HG03103 (cell line): ENCODE measurements around the gene ADGRG1.

Experiments used
- ATAC-seq: cut with Tn5 transposase; IDR thresholded peaks from one replicate; pipeline ENCODE4 v1.9.1; 2021; ENCODE audit warnings: low read depth; ENCODE audit not compliant: unreplicated experiment

Gene ADGRG1

GRCh38 chr16:57694725-57695679 lies 66.6 kb downstream of the ADGRG1 start, which contains the start of gene DRC7:
Gene DRC7, plus strand, starts transcription at chr16:57694806. Its CDS starts 3,144 bp downstream, at chr16:57697950.
- ATAC-seq, result no peak

GRCh38 chr16:57695680-57696069 lies 67.2 kb downstream of the ADGRG1 start:
- ATAC-seq, result no peak

DNA sequence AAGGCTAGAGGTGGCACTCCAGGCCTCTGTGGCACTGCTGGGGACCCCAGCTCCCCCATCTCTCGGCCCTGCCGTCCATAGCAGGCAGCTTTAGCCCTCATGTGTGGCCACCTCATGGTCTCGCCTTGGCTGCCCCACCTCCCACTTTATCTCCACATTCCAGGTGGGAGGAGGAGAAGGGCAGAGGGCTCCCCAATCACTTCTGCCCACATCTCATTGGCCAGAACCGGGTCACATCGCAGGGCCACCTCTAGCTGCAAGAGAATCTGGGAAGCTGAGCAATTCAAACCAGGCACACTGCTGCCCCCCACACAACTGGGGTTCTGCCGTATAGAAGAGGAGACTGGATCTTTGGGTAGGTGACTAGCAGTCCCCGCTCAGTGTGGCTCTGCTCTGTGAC lies 67.8 kb downstream of the ADGRG1 start:
- ATAC-seq, result no peak

DNA sequence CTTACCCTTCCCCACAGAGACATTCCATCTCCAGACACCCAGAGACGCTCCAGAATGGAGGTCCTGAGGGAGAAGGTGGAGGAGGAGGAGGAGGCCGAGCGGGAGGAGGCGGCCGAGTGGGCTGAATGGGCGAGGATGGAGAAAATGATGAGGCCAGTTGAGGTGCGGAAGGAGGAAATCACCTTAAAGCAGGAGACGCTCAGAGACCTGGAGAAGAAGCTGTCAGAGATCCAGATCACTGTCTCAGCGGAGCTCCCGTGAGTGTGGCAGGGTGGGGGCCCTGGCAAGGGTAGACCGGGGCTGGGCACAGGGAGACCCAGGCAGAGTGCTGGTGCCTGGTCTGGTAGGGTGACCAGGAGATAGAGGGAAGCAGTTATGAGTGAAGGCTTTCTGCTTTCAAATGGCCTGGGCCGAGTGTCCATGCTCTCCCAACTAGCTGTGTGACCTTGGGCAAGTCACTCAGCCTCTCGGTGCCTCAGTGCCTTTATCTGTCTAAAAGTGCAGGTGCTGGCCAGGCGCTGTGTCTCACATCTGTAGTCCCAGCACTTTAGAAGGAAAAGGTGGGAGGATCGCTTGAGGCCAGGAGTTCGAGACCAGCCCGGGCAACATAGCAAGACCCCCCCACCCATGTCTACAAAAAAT lies 69.6 kb downstream of the ADGRG1 start:
- no peak for ATAC-seq

DNA sequence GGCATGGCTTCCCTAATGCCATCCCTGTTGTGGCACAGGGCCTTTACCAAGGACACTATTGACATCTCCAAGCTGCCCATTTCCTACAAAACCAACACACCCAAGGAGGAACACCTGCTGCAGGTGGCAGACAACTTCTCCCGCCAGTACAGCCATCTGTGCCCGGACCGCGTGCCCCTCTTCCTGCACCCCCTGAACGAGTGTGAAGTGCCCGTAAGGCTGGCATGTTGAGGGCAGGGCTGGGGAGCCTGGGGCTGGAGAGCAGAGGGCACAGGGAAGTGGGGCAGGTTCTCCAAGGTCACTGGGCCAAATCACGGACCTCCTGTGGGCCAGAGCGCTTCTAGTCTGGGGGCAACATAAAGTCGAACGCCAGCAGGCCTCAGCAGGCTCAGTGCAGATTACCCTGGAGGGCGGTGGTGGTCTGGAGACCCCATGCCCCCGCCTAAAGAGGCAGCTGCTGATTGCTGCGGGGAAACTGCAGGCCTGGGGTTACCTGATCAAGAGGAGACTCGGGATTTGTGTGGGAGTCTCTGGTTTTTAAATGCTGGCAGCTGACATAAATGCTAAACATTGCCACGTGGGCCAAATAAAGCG lies 70.5 kb downstream of the ADGRG1 start:
- ATAC-seq, result no peak

DNA sequence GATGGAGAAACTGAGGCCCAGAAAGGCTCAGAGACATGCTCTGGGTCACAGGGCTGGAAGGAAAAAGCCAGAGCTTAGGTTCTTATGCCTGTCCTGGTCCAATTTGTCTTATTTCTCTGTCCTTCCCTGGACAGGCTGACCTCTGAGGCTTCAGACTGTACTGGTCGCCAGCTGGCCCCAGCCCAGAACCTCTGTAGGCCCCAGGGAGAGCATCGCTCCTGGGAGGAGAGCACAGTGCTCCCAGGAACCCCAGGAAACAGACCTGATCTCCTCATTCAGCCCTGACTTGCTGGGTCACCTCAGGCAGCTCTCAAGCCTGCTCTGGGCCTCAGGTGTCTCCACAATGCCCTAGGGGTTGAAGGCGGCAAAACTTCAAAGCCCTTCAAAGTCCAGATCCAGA lies 71.1 kb downstream of the ADGRG1 start:
- ATAC-seq, result no peak

GRCh38 chr16:57699899-57700298 lies 71.5 kb downstream of the ADGRG1 start:
- ATAC-seq, result no peak

- no peak for ATAC-seq
These were observed 72.5 kb downstream of the ADGRG1 start for GRCh38 chr16:57700781-57701551.

DNA sequence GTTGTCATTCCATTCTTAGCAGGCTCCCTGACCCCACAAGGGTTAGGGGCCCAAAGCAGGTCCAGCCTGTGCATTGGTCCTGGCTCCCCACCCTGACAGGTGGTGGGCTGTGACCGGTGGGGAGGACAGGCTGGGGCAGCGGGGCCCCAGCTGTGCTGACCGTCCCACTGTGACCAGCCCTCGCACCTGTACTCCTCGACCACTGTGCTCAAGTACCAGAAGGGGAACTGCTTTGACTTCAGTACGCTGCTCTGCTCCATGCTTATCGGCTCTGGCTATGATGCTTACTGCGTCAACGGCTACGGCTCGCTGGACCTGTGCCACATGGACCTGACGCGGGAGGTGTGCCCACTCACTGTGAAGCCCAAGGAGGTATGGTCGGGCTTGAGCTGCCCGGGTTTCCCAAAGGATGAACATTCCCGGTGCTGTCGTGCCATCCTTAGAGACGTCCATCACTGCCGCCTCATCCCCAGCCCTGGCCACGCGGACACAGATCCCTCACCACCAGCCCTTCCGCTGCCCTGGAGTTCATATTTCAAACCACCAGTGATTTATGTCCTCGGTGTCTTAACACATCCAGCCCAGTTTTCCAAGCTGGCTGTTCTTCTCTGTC lies 73.4 kb downstream of the ADGRG1 start:
- ATAC-seq, result no peak

DNA sequence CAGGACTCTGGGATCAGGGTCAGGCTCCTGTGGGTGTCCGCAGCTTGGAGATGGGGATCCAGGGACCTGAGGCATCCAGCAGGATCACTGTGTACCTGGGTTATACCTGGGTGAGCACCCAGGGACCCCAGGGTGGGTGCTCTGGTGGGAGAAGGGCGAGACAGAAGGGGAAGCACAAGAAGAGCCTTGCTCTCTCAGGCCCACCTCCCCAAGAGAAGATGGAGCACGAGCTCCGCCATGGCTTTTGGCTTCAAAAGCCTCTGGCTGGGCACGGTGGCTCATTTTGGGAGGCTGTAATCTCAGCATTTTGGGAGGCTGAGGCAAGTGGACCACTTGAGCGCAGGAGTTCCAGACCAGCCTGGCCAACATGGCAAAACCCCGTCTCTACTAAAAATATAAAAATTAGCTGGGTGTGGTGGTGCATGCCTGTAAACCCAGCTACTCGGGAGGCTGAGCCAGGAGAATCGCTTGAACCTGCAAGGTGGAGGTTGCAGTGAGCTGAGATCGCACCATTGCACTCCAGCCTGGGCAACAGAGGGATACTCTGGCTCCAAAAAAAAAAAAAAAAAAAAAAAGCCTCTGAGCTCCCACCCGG lies 75.1 kb downstream of the ADGRG1 start:
- no peak for ATAC-seq

GRCh38 chr16:57704011-57704904 lies 75.8 kb downstream of the ADGRG1 start:
- no peak for ATAC-seq

DNA sequence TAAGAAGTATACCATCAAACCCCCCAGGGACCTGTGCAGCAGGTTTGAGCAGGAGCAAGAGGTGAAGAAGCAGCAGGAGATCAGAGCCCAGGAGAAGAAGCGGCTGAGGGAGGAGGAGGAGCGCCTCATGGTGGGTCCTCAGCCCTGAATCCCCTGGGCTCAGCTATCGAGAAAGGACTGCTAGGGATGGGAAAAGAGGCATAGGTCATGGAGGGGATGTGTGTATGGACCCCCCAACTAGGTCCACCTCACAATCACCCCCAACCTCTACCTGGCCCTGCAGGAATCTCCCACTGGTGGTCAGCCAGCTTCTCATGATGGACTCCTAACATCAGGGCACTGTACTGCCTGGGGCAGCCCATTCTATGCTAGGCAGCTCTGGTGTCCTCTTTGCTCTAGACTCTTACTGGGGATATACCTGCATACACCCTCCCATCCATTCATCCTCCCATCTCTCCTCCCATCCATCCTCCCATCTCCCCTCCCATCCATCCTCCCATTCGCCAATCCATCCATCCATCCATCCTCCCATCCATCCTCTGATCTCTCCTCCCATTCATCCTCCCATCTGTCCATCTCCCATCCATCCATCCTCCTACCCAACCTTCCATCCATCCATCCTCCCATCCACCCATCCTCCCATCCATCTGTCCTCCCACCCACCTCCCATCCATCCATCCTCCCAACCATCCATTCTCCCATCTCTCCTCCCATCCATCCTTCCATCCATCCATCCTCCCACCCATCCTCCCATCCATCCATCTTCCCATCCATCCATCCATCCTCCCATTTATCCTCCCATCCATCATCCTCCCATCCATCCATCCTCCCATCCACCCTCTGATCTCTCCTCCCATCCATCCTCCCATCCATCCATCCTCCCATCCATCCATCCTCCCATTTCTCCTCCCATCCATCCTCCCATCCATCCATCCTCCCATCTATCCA lies 76.7 kb downstream of the ADGRG1 start:
- no peak for ATAC-seq

GRCh38 chr16:57706717-57707116 lies 78.3 kb downstream of the ADGRG1 start:
- ATAC-seq, result no peak

DNA sequence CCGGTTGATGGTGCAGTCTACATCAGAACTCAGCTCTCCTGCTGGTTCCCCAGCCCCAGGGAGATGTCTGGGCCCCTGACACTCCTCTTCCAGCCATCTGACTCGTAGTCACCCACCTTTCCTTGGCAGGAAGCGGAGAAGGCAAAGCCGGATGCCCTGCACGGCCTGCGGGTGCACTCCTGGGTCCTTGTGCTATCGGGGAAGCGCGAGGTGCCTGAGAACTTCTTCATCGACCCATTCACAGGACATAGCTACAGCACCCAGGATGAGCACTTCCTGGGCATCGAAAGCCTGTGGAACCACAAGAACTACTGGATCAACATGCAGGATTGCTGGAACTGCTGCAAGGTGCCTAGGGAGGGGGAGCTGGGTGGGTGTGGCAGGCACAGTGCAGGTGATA lies 78.9 kb downstream of the ADGRG1 start:
- ATAC-seq, result no peak

DNA sequence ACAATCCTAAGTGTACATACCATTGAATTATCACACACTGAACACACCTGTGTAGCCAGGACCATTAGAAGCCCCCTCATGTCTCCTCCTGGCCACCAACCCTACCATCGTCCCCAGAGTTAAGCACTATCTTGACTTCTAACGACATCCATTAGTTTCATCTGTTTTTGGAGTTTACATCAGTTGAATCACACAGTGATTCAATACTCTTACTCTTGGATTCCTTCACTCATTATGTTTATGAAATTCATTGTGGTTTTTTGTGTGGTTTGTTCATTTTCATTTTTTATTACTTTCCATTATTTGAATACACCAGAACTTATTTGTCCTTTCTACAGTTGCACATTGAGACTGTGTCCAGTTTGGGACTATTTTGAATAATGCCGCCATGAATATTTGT lies 79.7 kb downstream of the ADGRG1 start:
- no peak for ATAC-seq

DNA sequence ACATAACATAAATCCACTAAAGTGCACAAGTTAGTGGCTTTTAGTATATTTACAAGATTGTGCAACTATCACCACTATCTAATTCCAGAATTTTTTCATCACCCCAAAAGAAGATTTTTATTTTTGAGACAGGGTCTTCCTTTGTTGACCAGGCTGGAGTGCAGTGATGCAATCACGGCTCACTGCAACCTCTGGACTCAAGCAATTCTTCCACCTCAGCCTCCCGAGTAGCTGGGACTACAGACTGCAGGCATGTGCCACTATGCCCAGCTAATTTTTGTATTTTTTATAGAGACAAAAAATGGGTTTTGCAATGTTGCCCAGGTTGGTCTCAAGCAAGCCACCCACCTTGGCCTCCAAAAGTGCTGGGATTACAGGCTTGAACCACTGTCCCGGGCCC lies 81.2 kb downstream of the ADGRG1 start:
- ATAC-seq, result no peak

GRCh38 chr16:57711346-57711745 lies 82.9 kb downstream of the ADGRG1 start:
- ATAC-seq, result no peak

DNA sequence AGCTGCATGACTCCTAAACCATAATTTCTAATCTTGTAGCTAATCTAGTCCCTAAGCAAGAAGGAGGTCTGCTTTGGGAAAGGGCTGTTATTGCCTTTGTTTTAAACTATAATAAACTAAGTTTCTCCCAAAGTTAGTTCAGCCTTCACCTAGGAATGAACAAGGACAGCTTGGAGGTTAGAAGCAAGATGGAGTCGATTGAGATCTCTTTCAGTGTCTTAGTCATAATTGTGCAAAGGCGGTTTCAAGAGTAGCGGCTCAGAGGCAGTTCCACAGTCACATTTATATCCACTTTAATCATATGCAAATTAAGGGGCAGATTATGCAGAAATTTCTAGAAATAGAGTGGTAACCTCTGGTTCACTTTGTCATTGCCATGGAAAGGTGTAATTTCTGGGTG lies 83.6 kb downstream of the ADGRG1 start:
- ATAC-seq, result no peak
